ENCODE results near the gene EFCAB12. TPM values are rescaled to one million over a fixed set of nuclear protein-coding genes. Genes with fewer than 3 reads are reported as not detected.
"Not testable (repeated sequence)": the region's sequence is repeated elsewhere in the genome, so short reads cannot be mapped to it uniquely, and the experiment has no call there.

The EFCAB12 gene
- total RNA-seq, 2 experiments from 2014 or later, result 0.56 to 0.73 TPM

- H3K27ac Mint-ChIP-seq, result no peak overlapping the region
- no peaks in the 10 kb centered on the region for H3K9me3 Mint-ChIP-seq (ENCODE audit: low read depth)
- ChIA-PET CTCF (no interaction called here), POLR2A (no interaction called here)
- no peak for ATAC-seq
- DNase-seq, result no peak
- intact Hi-C loops (cut with DNase I, micrococcal nuclease), result no loop called here
- H3K36me3 Mint-ChIP-seq (ENCODE audit: low read depth), result no peaks in the 10 kb centered on the region
- H3K4me3 Mint-ChIP-seq, result no peak overlapping the region
- no peaks in the 10 kb centered on the region for H3K4me1 Mint-ChIP-seq
- H3K27me3 Mint-ChIP-seq, result no peaks in the 10 kb centered on the region
Observed at GRCh38 chr3:129365296-129366136, 62.9 kb downstream of the EFCAB12 start.

- H3K9me3 Mint-ChIP-seq (ENCODE audit: low read depth); H3K27ac Mint-ChIP-seq; ATAC-seq; intact Hi-C loops (cut with DNase I, micrococcal nuclease); H3K36me3 Mint-ChIP-seq (ENCODE audit: low read depth); H3K27me3 Mint-ChIP-seq; CTCF ChIA-PET; POLR2A ChIA-PET; DNase-seq; H3K4me1 Mint-ChIP-seq; H3K4me3 Mint-ChIP-seq: not testable (repeated sequence)
Observed at GRCh38 chr3:129364811-129365210, 63.6 kb downstream of the EFCAB12 start.

GRCh38 chr3:129363356-129363755 is 65.1 kb downstream of the EFCAB12 start:
- POLR2A ChIA-PET; H3K27me3 Mint-ChIP-seq; H3K27ac Mint-ChIP-seq; CTCF ChIA-PET; intact Hi-C loops (cut with DNase I, micrococcal nuclease); DNase-seq; H3K36me3 Mint-ChIP-seq (ENCODE audit: low read depth); H3K4me3 Mint-ChIP-seq; H3K4me1 Mint-ChIP-seq; H3K9me3 Mint-ChIP-seq (ENCODE audit: low read depth); ATAC-seq: not testable (repeated sequence)

- Mint-ChIP-seq H3K27me3 (no peaks in the 10 kb centered on the region), H3K4me1 (no peaks in the 10 kb centered on the region), H3K27ac (no peak overlapping the region), H3K36me3 (ENCODE audit: low read depth) (no peaks in the 10 kb centered on the region), H3K4me3 (no peak overlapping the region), H3K9me3 (ENCODE audit: low read depth) (no peaks in the 10 kb centered on the region)
- no peak for ATAC-seq
- ChIA-PET POLR2A (no interaction called here), CTCF (no interaction called here)
- no peak for DNase-seq
- intact Hi-C loops (cut with DNase I, micrococcal nuclease), result no loop called here
Observed at GRCh38 chr3:129360705-129361460, 67.6 kb downstream of the EFCAB12 start.

- POLR2A ChIA-PET, result no interaction called here
Observed at GRCh38 chr3:129360171-129360611, 68.2 kb downstream of the EFCAB12 start.

GRCh38 chr3:129358772-129359371 is 69.6 kb downstream of the EFCAB12 start:
- no peaks in the 10 kb centered on the region for H3K36me3 Mint-ChIP-seq (ENCODE audit: low read depth)
- no peak overlapping the region for H3K27ac Mint-ChIP-seq
- CTCF ChIA-PET, result no interaction called here
- ATAC-seq (no peak), DNase-seq (no peak)
- H3K4me1 Mint-ChIP-seq, result no peaks in the 10 kb centered on the region
- no peak overlapping the region for H3K4me3 Mint-ChIP-seq
- POLR2A ChIA-PET, result no interaction called here
- intact Hi-C loops (cut with DNase I, micrococcal nuclease), result no loop called here
- no peaks in the 10 kb centered on the region for H3K27me3 Mint-ChIP-seq
- no peaks in the 10 kb centered on the region for H3K9me3 Mint-ChIP-seq (ENCODE audit: low read depth)

More at GRCh38 chr3:129360171-129360611, 68.2 kb downstream of the EFCAB12 start:
- no peak for DNase-seq
- intact Hi-C loops (cut with DNase I, micrococcal nuclease), result no loop called here
- CTCF ChIA-PET, result no interaction called here
- H3K4me1 Mint-ChIP-seq, result no peaks in the 10 kb centered on the region
- no peaks in the 10 kb centered on the region for H3K36me3 Mint-ChIP-seq (ENCODE audit: low read depth)
- ATAC-seq, result no peak
- no peaks in the 10 kb centered on the region for H3K27me3 Mint-ChIP-seq
- H3K4me3 Mint-ChIP-seq, result no peak overlapping the region
- H3K27ac Mint-ChIP-seq, result no peak overlapping the region
- H3K9me3 Mint-ChIP-seq (ENCODE audit: low read depth), result no peaks in the 10 kb centered on the region

GRCh38 chr3:129358177-129358771 is 70.2 kb downstream of the EFCAB12 start:
- intact Hi-C loops (cut with DNase I, micrococcal nuclease), result no loop called here

GRCh38 chr3:129357616-129358015 is 70.8 kb downstream of the EFCAB12 start:
- intact Hi-C loops (cut with DNase I, micrococcal nuclease), result no loop called here
- Mint-ChIP-seq H3K27me3 (no peaks in the 10 kb centered on the region), H3K27ac (no peak overlapping the region), H3K9me3 (ENCODE audit: low read depth) (no peaks in the 10 kb centered on the region), H3K36me3 (ENCODE audit: low read depth) (no peaks in the 10 kb centered on the region), H3K4me1 (no peaks in the 10 kb centered on the region), H3K4me3 (no peak overlapping the region)
- DNase-seq (no peak), ATAC-seq (no peak)
- CTCF ChIA-PET, result no interaction called here
- POLR2A ChIA-PET, result no interaction called here

More at GRCh38 chr3:129358177-129358771, 70.2 kb downstream of the EFCAB12 start:
- DNase-seq (no peak), ATAC-seq (no peak)
- Mint-ChIP-seq H3K27ac (no peak overlapping the region), H3K4me3 (no peak overlapping the region), H3K9me3 (ENCODE audit: low read depth) (no peaks in the 10 kb centered on the region), H3K36me3 (ENCODE audit: low read depth) (no peaks in the 10 kb centered on the region), H3K4me1 (no peaks in the 10 kb centered on the region), H3K27me3 (no peaks in the 10 kb centered on the region)
- POLR2A ChIA-PET, result no interaction called here
- CTCF ChIA-PET, result no interaction called here

- Mint-ChIP-seq H3K27me3 (no peaks in the 10 kb centered on the region), H3K4me3 (no peak overlapping the region), H3K9me3 (ENCODE audit: low read depth) (no peaks in the 10 kb centered on the region), H3K27ac (no peak overlapping the region), H3K4me1 (no peaks in the 10 kb centered on the region), H3K36me3 (ENCODE audit: low read depth) (no peaks in the 10 kb centered on the region)
- no peak for ATAC-seq
- DNase-seq, result no peak
- intact Hi-C loops (cut with DNase I, micrococcal nuclease), result no loop called here
- POLR2A ChIA-PET, result no interaction called here
- CTCF ChIA-PET, result no interaction called here
Observed at GRCh38 chr3:129356756-129357425, 71.5 kb downstream of the EFCAB12 start.

- no peaks in the 10 kb centered on the region for H3K36me3 Mint-ChIP-seq (ENCODE audit: low read depth)
- DNase-seq (no peak), ATAC-seq (no peak)
- no peaks in the 10 kb centered on the region for H3K27me3 Mint-ChIP-seq
- intact Hi-C loops (cut with DNase I, micrococcal nuclease), result no loop called here
- no peaks in the 10 kb centered on the region for H3K4me1 Mint-ChIP-seq
- H3K27ac Mint-ChIP-seq, result no peak overlapping the region
- POLR2A ChIA-PET, result no interaction called here
- H3K4me3 Mint-ChIP-seq, result no peak overlapping the region
- CTCF ChIA-PET, result interaction anchor here (0.6 to 1.0 kb wide), 4 partner anchors 22 to 1260 kb away, joined by 3 to 5 read pairs (median 4); a partner anchor contains a TSS
- no peaks in the 10 kb centered on the region for H3K9me3 Mint-ChIP-seq (ENCODE audit: low read depth)
Observed at GRCh38 chr3:129353589-129353941, 74.9 kb downstream of the EFCAB12 start.

All from activated CD4-positive, alpha-beta T cell treated with anti-CD3 and anti-CD28 coated beads for 36 hours (primary cell).